SIG-M5 treated with dmso at 0.1 percent for 504 hours (cell line): ENCODE data around the gene STOML3.

ENCODE experiments used
- DNase-seq: peaks from one replicate; lab custom pipeline; 2025; ENCODE audit not compliant: unreplicated experiment; lab: John Stamatoyannopoulos, UW

STOML3 gene

GRCh38 chr13:38921081-38921480 lies 69.5 kb downstream of the STOML3 start:
- no peak for DNase-seq
